H9 (cell line): ENCODE data around the gene BHLHE40. TPM values are rescaled to one million over a fixed set of nuclear protein-coding genes. Genes with fewer than 3 reads are reported as not detected.

Experiments used
- DNase-seq: peaks from one replicate; pipeline ENCODE4 v3.0.0-alpha.2; 2017
- H2AFZ ChIP-seq: one replicate; pipeline ENCODE4 v1.6.1; 2013; ENCODE audit warnings: mild to moderate bottlenecking, low read length, control low read depth, moderate library complexity
- H2AK5ac ChIP-seq: 2 replicates; pipeline ENCODE4 v1.6.1; 2013; ENCODE audit warnings: low read length, control low read depth, mixed read lengths; ENCODE audit not compliant: insufficient read length
- H2BK120ac ChIP-seq: one replicate; pipeline ENCODE4 v1.6.1; 2013; ENCODE audit warnings: low read depth, mild to moderate bottlenecking, low read length, control low read depth, inconsistent platforms; ENCODE audit not compliant: poor library complexity, severe bottlenecking
- H2BK12ac ChIP-seq: 2 replicates; pipeline ENCODE4 v1.6.1; 2013; ENCODE audit warnings: low read length, control low read depth, mixed read lengths, low read depth; ENCODE audit not compliant: insufficient read length
- H2BK15ac ChIP-seq: 2 replicates; pipeline ENCODE4 v1.6.1; 2013; ENCODE audit warnings: low read depth, low read length, control low read depth
- H2BK20ac ChIP-seq: one replicate; pipeline ENCODE4 v1.6.1; 2013; ENCODE audit warnings: low read depth, mild to moderate bottlenecking, low read length, control low read depth, inconsistent platforms; ENCODE audit not compliant: poor library complexity, severe bottlenecking
- H2BK5ac ChIP-seq: 2 replicates; pipeline ENCODE4 v1.6.1; 2013; ENCODE audit warnings: low read length, control low read depth, mixed read lengths; ENCODE audit not compliant: insufficient read length
- H3K14ac ChIP-seq: 2 replicates; pipeline ENCODE4 v1.6.1; 2013; ENCODE audit warnings: low read length, control low read depth; ENCODE audit not compliant: insufficient read depth
- H3K18ac ChIP-seq: 2 replicates; pipeline ENCODE4 v1.6.1; 2013; ENCODE audit warnings: low read depth, mild to moderate bottlenecking, mixed read lengths, low read length, control low read depth; ENCODE audit not compliant: insufficient read length
- H3K23ac ChIP-seq: 2 replicates; pipeline ENCODE4 v1.6.1; 2013; ENCODE audit warnings: low read length, control low read depth, mixed read lengths, low read depth; ENCODE audit not compliant: insufficient read length
- H3K23me2 ChIP-seq: 2 replicates; pipeline ENCODE4 v1.6.1; 2013; ENCODE audit warnings: low read depth, mild to moderate bottlenecking, mixed read lengths, low read length, control low read depth; ENCODE audit not compliant: insufficient read length, poor library complexity, severe bottlenecking
- H3K27ac ChIP-seq: 2 replicates; pipeline ENCODE4 v1.5.1; 2013; ENCODE audit warnings: low read length, control low read depth, mixed read lengths, low read depth; ENCODE audit not compliant: insufficient read length
- H3K27me3 ChIP-seq: 2 replicates; pipeline ENCODE4 v1.6.1; 2013; ENCODE audit warnings: low read length, control low read depth, inconsistent platforms; ENCODE audit not compliant: insufficient read depth
- H3K4ac ChIP-seq: 2 replicates; pipeline ENCODE4 v1.6.1; 2013; ENCODE audit warnings: low read depth, mild to moderate bottlenecking, control low read depth, inconsistent platforms, low read length, moderate library complexity
- H3K4me1 ChIP-seq: 2 replicates; pipeline ENCODE4 v1.6.1; 2013; ENCODE audit warnings: low read length, control low read depth, inconsistent platforms; ENCODE audit not compliant: insufficient read depth
- H3K4me2 ChIP-seq: 2 replicates; pipeline ENCODE4 v1.6.1; 2013; ENCODE audit warnings: low read length, control low read depth, mixed read lengths; ENCODE audit not compliant: insufficient read length, insufficient read depth
- H3K56ac ChIP-seq: 2 replicates; pipeline ENCODE4 v1.6.1; 2013; ENCODE audit warnings: low read depth, mild to moderate bottlenecking, mixed read lengths, low read length, control low read depth; ENCODE audit not compliant: insufficient read length
- H3K79me1 ChIP-seq: 2 replicates; pipeline ENCODE4 v1.6.1; 2013; ENCODE audit warnings: low read depth, mild to moderate bottlenecking, moderate library complexity, low read length, control low read depth, inconsistent platforms; ENCODE audit not compliant: insufficient read depth, poor library complexity, severe bottlenecking
- H3K79me2 ChIP-seq: 2 replicates; pipeline ENCODE4 v1.6.1; 2013; ENCODE audit warnings: low read length, control low read depth, inconsistent platforms; ENCODE audit not compliant: insufficient read depth
- H3K9ac ChIP-seq: 2 replicates; pipeline ENCODE4 v1.6.1; 2013; ENCODE audit warnings: low read length, control low read depth, mixed read lengths; ENCODE audit not compliant: insufficient read length; ENCODE audit errors: extremely low read depth
- H3K9me3 ChIP-seq: one replicate; pipeline ENCODE4 v1.6.1; 2013; ENCODE audit warnings: low read depth, low read length, inconsistent platforms; ENCODE audit not compliant: control insufficient read depth
- H3T11ph ChIP-seq: one replicate; pipeline ENCODE4 v1.6.1; 2013; ENCODE audit warnings: mild to moderate bottlenecking, low read length, control low read depth, inconsistent platforms
- H4K20me1 ChIP-seq: one replicate; pipeline ENCODE4 v1.6.1; 2013; ENCODE audit not compliant: control insufficient read depth, insufficient read length, insufficient read depth
- H4K5ac ChIP-seq: 2 replicates; pipeline ENCODE4 v1.6.1; 2013; ENCODE audit warnings: low read depth, mild to moderate bottlenecking, mixed read lengths, low read length, control low read depth; ENCODE audit not compliant: insufficient read length
- H4K8ac ChIP-seq: replicated peaks from 2 replicates; pipeline ENCODE4 v1.6.1; 2013; ENCODE audit warnings: low read length, control low read depth, mixed read lengths, low read depth; ENCODE audit not compliant: insufficient read length
- H4K91ac ChIP-seq: 2 replicates; pipeline ENCODE4 v1.6.1; 2013; ENCODE audit warnings: low read depth, mild to moderate bottlenecking, moderate library complexity, mixed read lengths, low read length, control low read depth; ENCODE audit not compliant: insufficient read length
- H3K27ac Mint-ChIP-seq, 3 experiments: 2 replicates in 2 of 3; 3 replicates in 1 of 3; pipeline ENCODE4 v1.8.0; 2020 to 2021; ENCODE audit warnings: mixed read lengths in 3 of 3, mild to moderate bottlenecking in 1 of 3, moderate library complexity in 1 of 3
- H3K27me3 Mint-ChIP-seq: 2 replicates; pipeline ENCODE4 v1.8.0; 2021; ENCODE audit warnings: low read depth, mild to moderate bottlenecking, moderate library complexity, mixed read lengths
- H3K36me3 Mint-ChIP-seq, 3 experiments: 2 replicates in 2 of 3; 3 replicates in 1 of 3; pipeline ENCODE4 v1.8.0; 2020 to 2021; ENCODE audit warnings: low read depth in 3 of 3, mixed read lengths in 3 of 3; ENCODE audit not compliant: insufficient read depth in 1 of 3
- H3K4me1 Mint-ChIP-seq, 2 experiments: 2 replicates each; pipeline ENCODE4 v1.8.0; 2020; ENCODE audit warnings: mixed read lengths in 2 of 2
- H3K4me3 Mint-ChIP-seq, 2 experiments: 2 replicates in 1 of 2; 3 replicates in 1 of 2; pipeline ENCODE4 v1.8.0; 2020 to 2021; ENCODE audit warnings: mild to moderate bottlenecking in 2 of 2, mixed read lengths in 2 of 2, moderate library complexity in 1 of 2
- H3K9me3 Mint-ChIP-seq, 2 experiments: 2 replicates in 1 of 2; 3 replicates in 1 of 2; pipeline ENCODE4 v1.8.0; 2020; ENCODE audit warnings: mild to moderate bottlenecking in 2 of 2, mixed read lengths in 2 of 2, moderate library complexity in 1 of 2
- WGBS: extraction: QIAGEN DNeasy Blood & Tissue Kit; methylation state at CpG from one replicate; pipeline ENCODE4 v1.1.7; 2013; ENCODE audit warnings: missing lambda C conversion rate, low lambda C conversion rate, mixed read lengths; ENCODE audit not compliant: insufficient read length; ENCODE audit errors: extremely low coverage; 5-methylcytosine and 5-hydroxymethylcytosine counted together
- total RNA-seq: library from RNA; stranded (reverse); gene quantifications from 2 replicates; pipeline ENCODE4 v1.2.1, GENCODE V29; 2021
- TF ChIP-seq, protein P1 (sequence below): fragments of 200-600 bp; sonication (generic); conservative IDR thresholded peaks from 3 replicates; pipeline ENCODE4 v1.8.0; 2021; ENCODE audit warnings: antibody characterized with exemption, mild to moderate bottlenecking

The BHLHE40 gene
- total RNA-seq, 1 experiment from 2014 or later = 4.1 TPM

DNA sequence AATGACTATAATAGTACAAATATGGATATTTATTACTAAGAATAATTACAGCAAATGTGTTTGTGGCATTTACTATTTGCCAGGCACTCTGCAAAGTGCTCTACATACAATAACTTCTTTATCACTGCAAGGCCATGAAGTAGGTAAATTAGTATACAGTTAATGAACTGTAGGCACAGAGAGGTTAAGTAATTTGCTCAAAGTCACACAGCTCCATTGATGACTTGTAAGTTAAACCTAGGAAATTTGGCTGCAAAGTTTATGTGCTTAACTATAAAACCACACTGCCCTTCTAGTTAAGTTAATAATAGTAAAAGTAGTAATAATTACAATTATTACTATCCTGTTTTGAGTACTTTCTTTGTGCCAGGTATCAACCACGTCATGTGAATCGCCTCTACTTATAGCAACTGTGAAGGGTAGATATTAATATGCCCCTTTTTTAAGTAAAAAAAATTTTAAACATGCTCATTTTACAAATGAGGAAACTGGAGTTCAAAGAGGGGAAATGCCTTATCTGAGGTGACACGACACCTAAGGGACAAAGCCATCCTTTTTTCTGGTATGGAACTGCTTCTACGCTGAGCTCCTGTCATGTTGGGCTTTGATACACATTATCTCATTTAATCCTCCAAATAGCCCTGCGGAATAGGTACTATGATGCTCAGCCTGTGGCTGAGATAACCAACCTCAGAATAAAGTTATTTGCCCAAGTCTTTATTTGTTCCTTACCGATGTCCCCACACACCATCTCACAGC, 8.5 kb downstream of the BHLHE40 start:
- Histone ChIP-seq H4K8ac (no peak overlapping the region), H2AK5ac (no peak overlapping the region), H3K56ac (no peak overlapping the region), H3K27me3 (no peaks in the 10 kb centered on the region), H3K14ac (no peak overlapping the region), H3K23ac (no peak overlapping the region), H3K23me2 (peaks cover 4% of the 10 kb centered on the region), H3K4me1 (peaks cover 3% of the 10 kb centered on the region; the same call in 1 of the 2 replicates), H4K20me1 (no peaks in the 10 kb centered on the region), H3K9me3 (no peaks in the 10 kb centered on the region), H2BK120ac (no peak overlapping the region), H2BK12ac (no peak overlapping the region), H3K79me2 (no peaks in the 10 kb centered on the region), H3K18ac (no peak overlapping the region), H3T11ph (no peak overlapping the region), H3K4ac (no peak overlapping the region), H2BK20ac (no peak overlapping the region), H4K5ac (no peak overlapping the region), H2BK5ac (no peak overlapping the region), H3K4me2 (peak overlapping the region; percentile 49), H3K27ac (no peak overlapping the region), H2BK15ac (no peak overlapping the region), H3K9ac (no peak overlapping the region), H3K79me1 (no peaks in the 10 kb centered on the region), H4K91ac (no peak overlapping the region), H2AFZ (no peak overlapping the region)
- Mint-ChIP-seq H3K27ac (no peak overlapping the region), H3K4me3 (peak overlapping the region; percentile 71 to 83), H3K27me3 (peaks cover 31% of the 10 kb centered on the region), H3K9me3 (no peaks in the 10 kb centered on the region), H3K4me1 (peaks cover 28 to 33% of the 10 kb centered on the region in 2 experiments), H3K36me3 (peaks cover 3 to 9% (median 3%) of the 10 kb centered on the region in 3 experiments; a peak in 4 of 7 replicates)
- no peak for DNase-seq
- TF ChIP-seq, protein P1, sequence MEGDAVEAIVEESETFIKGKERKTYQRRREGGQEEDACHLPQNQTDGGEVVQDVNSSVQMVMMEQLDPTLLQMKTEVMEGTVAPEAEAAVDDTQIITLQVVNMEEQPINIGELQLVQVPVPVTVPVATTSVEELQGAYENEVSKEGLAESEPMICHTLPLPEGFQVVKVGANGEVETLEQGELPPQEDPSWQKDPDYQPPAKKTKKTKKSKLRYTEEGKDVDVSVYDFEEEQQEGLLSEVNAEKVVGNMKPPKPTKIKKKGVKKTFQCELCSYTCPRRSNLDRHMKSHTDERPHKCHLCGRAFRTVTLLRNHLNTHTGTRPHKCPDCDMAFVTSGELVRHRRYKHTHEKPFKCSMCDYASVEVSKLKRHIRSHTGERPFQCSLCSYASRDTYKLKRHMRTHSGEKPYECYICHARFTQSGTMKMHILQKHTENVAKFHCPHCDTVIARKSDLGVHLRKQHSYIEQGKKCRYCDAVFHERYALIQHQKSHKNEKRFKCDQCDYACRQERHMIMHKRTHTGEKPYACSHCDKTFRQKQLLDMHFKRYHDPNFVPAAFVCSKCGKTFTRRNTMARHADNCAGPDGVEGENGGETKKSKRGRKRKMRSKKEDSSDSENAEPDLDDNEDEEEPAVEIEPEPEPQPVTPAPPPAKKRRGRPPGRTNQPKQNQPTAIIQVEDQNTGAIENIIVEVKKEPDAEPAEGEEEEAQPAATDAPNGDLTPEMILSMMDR = no peak
- WGBS = no CpG with 5 or more reads among the region's 6 CpGs
